GM19035 (cell line): Measurements from ENCODE around the gene CADM2.
"Not testable (repeated sequence)": the region's sequence is repeated elsewhere in the genome, so short reads cannot be mapped to it uniquely, and the experiment has no call there.

ENCODE experiments used
- ATAC-seq: cut with Tn5 transposase; IDR thresholded peaks from one replicate; pipeline ENCODE4 v1.9.1; 2021; ENCODE audit not compliant: unreplicated experiment

The CADM2 gene

DNA sequence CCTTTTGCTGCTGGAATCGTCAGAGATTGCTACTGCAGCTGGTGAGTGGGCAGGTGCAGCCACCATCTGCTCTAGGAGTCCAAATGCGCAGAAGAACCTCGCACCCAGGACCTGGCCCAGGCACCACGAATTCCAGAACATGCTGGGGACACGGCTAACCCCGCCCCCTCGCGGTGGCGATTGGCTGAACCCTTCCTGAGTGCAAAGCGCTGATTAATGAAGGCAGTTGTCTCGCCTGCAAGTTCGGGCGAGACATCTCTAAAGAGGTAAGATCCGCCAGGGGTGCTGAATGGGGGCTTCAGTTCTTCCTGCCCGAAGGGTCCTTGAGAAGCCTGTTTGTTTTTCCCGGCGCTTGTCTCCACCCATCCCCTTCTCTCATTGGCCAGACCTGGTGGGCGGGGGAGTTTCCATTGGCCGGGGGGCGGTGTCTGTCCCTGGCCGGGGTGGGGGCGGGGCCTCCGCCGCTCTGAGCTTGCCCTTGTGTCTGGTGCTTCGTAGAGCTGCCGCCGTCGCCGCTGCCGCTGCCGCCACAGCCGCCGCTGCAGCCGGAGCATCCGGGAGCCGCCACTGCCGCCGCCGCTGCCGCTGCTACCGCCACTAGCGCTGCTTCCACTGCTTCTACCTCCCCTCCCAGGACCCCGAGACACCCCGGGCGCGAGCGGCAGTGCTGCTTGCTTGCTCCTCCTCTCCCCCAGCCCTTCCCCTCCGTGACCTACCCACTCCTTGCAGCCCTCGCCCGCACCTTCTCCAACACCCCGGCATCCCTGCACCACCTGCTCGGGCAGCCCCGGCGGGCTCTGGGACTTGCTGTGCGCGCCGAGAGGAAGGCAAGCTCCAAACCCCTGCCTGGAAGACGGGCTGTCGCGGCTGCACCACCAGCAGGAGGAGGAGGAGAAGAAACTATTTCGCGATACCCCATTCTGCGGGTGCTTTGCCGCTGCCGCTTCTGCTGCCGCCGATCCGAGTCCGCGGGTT is at the start of gene CADM2:
TSS of gene CADM2 (plus strand) at position 495 of the 975 bp plus-strand sequence.
- ATAC-seq = peak; percentile 97

DNA sequence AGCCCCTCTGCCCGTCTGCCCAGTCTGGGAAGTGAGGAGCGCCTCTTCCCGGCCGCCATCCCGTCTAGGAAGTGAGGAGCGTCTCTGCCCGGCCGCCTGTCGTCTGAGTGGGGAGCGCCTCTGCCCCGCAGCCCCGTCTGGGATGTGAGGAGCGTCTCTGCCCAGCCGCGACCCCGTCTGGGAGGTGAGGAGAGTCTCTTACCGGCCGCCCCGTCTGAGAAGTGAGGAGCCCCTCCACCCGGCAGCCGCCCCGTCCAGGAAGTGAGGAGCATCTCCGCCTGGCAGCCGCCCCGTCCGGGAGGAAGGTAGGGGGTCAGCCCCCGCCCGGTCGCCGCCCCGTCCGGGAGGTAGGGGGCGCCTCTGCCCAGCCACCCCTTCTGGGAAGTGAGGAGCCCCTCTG is 40.2 kb upstream of the CADM2 start:
- ATAC-seq = not testable (repeated sequence)

DNA sequence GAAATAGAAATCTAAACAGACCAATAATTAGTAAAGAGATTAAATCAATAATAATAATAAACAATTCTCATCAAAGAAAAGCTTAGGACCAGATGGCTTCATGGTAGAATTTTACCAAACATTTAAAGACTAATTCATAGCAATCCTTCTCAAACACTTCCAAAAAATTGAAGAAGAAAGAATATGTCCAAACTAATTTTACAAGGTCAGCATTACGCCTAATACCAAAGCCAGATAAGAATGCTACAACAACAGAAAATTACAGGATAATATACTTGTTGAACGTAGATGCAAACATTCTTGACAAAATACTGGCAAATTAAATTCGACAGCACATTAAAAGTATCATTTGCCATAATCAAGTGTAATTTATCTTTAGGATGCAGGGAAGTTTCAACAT is 36.1 kb upstream of the CADM2 start:
- ATAC-seq = no peak

DNA sequence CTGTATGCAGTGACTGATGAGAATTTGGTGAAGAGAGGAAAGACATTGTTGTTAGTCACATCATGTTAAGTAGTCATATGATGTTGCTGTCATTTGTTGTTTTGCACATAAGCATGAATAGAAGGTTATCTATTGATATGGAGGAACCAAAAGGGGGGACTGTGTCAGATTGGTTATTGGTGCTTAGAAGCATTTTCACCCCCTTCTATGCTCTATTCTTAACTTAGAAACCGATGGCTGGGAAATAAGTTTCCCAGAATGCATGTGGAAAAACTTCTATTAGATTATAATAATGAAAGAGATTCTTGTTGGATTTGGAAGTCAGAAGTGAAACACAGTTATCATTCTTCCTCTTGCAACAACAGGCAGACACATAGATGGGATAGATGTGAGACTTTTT is 33.2 kb upstream of the CADM2 start:
- ATAC-seq = no peak

DNA sequence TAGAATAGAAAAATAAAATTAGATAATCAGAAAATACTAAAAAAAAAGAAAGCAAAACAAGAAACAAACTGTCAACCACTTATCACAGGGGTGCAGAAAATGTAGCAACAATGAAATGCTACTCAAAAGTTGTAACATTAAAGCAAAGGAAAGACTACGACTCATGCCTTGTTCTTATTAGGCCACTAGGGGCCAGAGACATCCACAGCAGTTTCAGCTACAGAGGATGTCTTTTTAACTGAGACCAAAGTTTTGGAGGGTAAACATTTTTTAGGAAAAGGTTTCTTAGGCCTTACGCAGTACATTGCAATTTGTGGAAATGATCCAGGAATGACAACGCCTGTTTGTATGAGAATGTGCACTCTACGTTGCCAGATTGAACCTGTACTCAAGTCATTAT is 15.4 kb upstream of the CADM2 start:
- ATAC-seq = no peak

DNA sequence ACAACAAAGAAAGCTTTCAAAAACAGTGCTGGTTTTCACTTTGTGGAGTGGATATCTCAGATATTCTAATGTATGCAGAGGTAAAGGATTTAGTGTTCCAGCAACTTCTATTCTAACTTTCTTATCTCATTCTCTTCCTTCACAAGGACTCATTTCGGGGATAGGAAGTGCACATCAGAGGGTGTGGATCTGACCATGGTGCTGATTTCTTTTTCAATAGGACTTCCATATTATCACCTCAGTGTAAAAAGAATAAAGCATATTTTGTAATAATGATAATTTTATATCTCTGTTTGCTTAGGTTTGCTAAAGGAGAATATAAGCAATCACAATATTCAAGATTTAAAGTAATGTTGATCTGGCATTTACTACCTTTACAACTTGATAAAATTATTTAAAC is 12.5 kb upstream of the CADM2 start:
- no peak for ATAC-seq

DNA sequence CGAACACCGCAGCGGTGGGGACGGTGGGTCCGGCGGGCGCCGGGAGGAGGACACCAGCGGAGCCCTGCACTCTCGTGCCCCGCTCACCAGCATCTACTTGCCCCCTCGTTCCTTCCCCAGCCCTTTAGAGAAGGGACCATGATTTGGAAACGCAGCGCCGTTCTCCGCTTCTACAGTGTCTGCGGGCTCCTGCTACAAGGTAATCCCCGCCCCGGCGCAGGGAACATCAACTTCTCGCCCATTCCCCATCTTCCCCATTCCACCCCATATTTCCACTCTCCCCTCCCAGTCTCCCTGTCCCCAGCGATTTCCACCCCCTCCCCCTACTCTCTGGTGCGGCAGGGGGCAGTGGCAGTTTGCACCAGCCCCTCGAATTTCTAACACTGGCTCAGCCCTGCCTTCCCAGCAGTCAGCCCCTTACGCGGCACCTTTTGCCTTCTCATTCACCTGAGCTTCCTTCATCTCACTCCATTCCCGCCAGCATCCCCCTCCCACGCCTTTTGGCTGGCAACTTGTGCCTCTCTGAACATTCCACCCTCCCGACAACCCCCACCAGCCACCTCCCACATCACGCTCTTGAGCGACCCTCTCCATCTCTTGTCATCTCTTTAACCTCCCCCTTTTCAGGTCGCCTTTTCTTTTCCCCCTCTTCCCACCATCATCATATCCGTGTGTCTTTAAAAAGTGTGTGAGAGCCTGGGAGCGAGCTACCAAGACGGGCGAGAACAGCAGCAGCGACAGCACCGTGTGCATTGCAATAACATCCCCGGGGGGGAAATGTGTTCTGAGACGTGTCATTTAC is 882 bp downstream of the CADM2 start:
- ATAC-seq = no peak

DNA sequence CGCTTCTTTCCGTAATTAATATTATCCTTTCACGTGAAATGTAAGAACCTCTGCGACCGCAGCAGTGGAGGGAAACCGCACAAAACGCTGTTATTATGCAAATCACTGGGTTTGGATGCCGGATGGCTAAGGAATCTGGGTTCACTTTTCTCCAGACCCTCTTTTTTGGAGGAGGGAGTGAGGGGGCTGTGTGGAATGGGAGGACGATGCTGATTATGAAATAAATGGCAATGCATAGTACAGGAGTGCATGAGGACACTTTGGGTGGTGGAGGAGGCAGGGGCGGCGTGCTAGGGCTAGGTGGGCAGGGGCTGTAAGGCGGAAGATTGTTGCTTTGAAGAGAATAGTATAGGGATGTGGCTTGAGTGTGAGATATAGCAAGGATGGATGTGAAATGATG is 1.8 kb downstream of the CADM2 start:
- no peak for ATAC-seq

DNA sequence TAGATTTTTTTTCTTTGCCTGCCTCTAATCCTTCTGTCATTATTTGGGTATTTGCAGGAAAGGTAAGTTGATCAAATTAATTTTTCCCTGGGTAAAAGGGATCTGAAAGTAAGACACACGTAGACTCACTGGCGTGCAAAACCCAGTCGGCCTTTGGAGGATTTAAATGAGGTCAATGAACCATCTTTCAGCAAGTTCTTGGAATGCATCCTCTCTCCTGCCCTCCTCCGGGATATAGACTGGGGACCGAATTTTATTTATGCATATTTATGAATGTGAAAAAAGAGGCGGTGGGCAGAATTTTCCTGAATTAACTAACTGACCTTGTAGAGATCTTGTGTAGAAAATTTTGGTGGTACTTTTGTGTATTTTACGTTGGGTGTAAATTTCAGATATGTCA is 2.2 kb downstream of the CADM2 start:
- ATAC-seq = no peak

DNA sequence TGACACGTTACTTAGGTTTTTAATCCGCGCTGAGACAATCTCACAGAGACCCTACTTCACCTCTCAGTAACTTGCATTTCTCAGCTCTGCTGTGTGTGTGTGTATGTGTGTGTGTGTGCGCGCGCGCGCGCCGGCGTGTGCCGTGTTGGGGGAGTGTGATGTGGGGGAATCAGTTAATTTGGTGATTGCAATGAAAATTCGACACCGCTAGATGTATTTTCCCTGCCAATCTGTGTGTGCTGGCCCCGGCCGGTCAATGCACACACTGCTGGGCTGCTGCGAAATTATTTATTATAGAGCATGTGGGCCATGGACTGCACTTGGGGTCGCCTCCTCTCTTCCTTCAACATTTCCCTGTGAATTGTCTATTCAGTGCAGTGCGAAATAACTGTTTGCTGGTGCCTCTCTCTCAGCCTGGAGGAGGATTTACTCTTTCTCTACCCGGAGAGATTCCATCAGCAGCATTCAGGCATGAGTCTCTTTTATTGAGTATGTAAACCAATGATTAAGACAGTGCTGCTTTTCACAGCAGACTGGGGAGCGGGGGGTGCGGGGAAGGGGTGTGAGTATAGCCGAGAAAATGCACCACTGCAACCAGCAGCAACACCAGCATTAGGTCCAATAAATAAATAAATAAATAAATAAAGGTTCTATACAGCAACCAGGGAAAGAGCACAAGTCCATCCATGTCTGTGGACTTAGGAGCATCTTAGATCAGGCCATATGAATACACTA is 2.9 kb downstream of the CADM2 start:
- ATAC-seq = no peak

DNA sequence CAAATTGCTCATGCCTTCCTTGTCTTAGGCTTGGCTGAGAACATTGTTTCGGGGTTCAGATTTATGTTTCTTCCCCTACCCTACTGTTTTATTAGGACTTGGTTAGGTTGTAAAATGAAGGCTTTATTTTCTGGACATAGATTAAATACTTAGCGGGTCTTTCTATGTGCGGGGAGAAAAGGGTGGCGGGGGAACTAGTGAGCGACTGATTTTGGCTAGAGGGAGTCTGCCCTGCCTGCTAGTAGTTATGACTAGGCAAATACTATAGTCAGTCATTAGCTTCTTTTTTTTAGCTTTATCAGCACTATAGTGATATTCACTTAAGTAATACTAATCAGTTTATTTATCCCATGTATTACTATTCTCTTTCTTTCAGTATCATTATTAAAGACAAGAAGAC is 3.6 kb downstream of the CADM2 start:
- no peak for ATAC-seq

DNA sequence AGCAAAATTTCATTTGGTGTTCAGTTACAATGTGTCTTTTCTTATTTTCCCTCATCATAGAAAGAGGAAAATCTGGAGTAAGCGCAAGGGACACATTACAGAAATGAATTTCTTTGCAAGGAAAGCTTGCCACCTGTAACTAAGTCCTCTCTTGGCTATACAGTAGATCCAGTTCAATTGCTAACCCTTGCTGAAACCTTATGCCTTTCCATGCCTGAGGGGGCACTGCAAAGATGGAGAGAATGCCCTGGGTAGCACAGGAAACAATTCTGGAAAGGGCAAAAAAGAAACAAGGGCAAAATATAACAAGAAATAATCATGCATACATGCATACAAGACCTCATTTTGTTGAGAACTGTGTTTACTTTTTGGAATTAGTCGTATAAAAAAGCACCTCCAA is 4.3 kb downstream of the CADM2 start:
- ATAC-seq = no peak

DNA sequence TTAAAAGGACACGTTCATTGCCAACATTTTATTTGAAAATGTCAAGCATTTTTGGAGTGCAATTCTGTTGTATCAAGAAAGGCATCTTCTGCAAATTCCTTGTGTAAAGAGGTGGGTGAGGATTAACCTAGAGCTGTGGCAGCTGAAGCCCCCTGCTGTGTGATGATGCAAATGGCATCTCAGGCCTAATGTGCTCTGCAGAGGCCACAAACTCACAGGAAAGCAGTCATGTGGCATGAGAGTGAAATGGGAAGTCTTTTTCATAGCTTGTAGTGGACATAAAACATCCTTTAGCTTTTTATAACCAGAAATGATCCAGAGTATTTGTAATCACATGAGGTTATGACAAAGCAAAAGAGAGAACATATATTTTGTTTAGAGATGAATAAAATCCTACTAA is 6.4 kb downstream of the CADM2 start:
- no peak for ATAC-seq

DNA sequence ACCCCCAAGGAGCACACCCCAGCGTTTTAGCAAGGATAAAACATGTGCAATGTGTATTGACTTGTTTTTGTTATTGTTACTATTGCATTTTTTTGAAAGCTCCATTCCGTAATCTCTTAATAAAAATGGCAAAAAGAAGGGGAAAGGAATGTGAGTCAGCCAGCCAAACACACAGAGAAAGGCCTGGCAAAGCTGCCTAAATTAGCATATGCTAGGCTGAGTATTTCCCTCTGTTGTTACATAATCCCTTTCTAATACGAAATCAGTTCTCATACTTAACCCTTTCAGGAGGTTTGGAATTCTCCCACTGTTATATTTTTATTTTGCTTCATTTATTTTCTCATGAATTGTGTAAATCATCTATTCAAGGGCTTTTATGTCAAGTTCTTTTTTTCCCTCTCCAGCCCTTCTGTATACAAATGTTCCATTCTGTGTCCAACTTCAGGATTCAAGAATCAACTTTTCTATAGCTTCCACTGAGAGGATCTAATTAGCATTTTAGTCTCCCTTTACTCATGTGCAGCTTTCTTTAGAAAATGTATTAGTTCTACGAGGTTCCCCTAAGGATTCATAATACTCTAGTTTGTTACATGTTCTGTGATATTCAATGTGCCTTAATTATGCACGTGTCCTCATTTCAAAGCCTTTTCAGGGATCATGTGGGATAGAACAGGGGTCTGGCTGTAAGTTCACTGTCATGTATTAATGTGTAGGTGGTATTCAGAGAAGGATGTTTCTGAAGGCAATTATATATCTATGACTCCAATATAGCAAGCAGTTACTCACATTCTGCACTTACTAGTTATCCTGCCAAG is 9.2 kb downstream of the CADM2 start:
- no peak for ATAC-seq

DNA sequence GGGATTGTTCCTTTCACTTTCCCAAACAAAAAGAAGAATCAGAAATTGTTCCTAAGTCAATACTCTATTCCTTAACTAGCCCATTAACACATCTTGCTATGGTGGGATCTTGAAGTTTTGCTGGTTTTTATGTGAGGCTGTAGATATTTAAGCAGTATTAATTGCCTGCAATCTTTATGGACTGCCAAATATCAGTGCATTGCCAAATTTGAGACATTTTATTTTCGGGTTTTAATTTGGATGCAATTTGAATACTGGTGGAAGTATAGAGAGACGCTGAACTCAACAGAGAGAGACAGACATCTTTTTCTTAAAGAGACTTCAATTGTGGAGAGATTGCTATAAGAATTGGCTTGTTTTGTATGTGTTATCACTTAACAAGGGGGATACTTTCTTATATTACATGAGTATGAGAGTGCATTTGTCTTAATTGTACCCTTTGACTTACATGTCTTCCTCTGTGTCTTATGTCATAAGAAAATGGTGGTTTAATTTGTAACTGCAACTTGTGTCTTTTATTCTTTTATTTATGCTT is 10.0 kb downstream of the CADM2 start:
- ATAC-seq = no peak

DNA sequence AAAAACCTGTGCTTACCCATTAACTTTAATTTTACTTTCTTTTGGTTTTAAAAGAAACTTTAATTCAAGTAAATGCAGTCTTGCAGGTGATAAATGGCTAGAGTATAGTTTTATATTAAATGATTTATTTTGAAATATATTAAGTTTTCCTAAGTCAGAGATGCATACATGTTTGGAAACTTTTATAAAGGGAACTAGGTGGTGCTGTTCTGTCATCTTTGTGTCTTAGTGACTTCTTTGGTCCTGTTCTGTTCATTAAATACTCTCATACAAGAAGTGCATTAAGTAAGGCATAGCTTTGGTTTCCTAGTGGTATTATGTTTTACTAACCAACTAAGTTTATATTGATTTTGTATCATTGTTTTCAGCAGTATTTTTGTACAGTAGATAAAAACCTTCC is 15.6 kb downstream of the CADM2 start:
- ATAC-seq = no peak

DNA sequence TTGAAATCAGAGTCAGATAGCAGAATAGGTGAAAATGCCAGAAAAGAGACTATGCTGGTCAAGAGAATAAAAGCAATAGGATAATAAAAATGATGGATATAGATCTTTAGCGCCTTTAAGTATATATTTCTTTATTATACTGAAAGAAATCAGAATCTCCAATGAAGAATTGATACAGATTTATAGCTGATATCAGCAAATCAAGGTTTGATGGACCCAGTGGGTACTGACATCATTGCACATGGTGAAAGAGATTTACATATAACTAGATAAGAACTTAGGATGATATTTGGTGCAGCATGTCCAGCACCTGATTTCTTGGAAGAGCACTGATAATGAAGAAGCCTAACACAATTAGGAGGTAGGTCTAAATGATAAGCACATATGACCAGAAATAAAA is 18.2 kb downstream of the CADM2 start:
- no peak for ATAC-seq

DNA sequence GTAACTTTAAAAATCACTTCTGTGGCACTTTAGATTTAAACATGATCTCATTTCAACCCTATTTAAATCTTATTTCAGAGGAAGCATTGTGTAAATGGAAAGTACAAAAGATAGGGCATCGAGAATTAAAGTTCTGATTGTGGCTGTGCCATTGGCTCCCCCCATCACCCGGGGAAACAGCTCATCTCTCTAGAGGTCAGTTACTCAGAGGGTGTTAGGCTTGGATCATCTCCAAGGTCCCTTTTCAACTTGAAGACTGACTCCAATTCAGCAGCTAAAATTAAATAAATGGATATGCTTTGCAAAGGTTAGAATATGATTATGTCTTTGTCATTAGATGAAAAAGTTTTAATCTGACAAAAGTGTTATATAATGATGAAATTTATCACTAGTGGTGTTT is 20.1 kb downstream of the CADM2 start:
- ATAC-seq = no peak

DNA sequence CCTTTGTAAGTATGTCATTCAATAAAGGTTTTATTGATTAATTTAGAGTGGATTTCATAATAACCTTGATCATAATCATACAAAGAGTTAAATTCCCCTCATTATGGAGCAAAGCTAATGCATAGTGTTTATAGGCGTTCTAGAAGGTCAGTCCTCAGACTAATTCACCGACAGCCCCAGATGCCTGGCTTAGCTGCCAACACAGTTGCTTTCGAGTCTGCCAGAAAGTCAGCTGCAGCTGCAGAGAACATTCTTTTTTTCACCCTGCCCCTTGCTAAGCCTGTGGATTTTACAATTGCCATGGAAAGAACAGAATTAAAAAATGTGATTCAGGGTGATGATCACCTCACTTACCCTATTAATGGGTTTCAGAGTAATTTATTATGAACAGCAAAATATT is 21.2 kb downstream of the CADM2 start:
- no peak for ATAC-seq

DNA sequence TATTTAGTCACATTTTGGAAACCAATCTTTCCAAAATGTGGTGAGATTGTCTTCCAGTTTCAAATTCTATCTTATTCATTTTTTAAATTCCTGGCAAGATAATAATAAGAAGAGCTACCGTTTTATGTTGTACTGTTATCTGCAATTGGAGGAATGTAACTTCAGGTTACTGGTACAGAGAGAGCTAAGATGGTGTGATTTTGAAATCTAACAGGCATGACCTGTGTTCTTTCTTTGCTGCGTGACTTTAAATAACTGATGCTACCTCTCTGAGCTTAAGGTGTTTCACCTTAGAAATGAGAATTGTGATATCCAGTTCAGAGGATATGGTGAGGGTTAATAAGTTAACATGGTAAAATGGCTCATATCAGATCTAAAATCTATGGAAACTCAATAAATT is 21.7 kb downstream of the CADM2 start:
- ATAC-seq = no peak
